IMR-90 (cell line): Measurements from ENCODE around the gene OR10A2.

Source experiments
- BHLHE40 ChIP-seq: fragments of 150-350 bp; IDR thresholded peaks from 2 replicates; pipeline ENCODE4 v1.6.1; 2016; ENCODE audit warnings: mild to moderate bottlenecking, low read depth, low read length
- CEBPB ChIP-seq: IDR thresholded peaks from 2 replicates; pipeline ENCODE4 v1.6.1; 2012; ENCODE audit warnings: low read depth, low read length, improper control_type of control experiment
- CHD1 ChIP-seq: IDR thresholded peaks from 2 replicates; pipeline ENCODE4 v1.6.1; 2012; ENCODE audit warnings: low read depth, low read length, improper control_type of control experiment
- FOS ChIP-seq: fragments of 150-350 bp; IDR thresholded peaks from 2 replicates; pipeline ENCODE4 v1.6.1; 2016; ENCODE audit warnings: low read depth, low read length
- MAFK ChIP-seq: IDR thresholded peaks from 2 replicates; pipeline ENCODE4 v1.6.1; 2012; ENCODE audit warnings: low read depth, low read length, improper control_type of control experiment
- MXI1 ChIP-seq: IDR thresholded peaks from 2 replicates; pipeline ENCODE4 v1.6.1; 2012; ENCODE audit warnings: low read depth, mild to moderate bottlenecking, low read length, moderate library complexity, borderline replicate concordance
- POLR2A ChIP-seq: IDR thresholded peaks from 2 replicates; pipeline ENCODE4 v1.6.1; 2012; ENCODE audit warnings: mild to moderate bottlenecking, low read depth, low read length
- RAD21 ChIP-seq: IDR thresholded peaks from 2 replicates; pipeline ENCODE4 v1.6.1; 2012; ENCODE audit warnings: low read length, improper control_type of control experiment
- RCOR1 ChIP-seq: IDR thresholded peaks from 2 replicates; pipeline ENCODE4 v1.6.1; 2012; ENCODE audit warnings: mild to moderate bottlenecking, low read length, improper control_type of control experiment; ENCODE audit not compliant: insufficient replicate concordance
- RFX5 ChIP-seq: IDR thresholded peaks from 2 replicates; pipeline ENCODE4 v1.8.0; 2012; ENCODE audit warnings: low read depth, mild to moderate bottlenecking, low read length, moderate library complexity
- SMC3 ChIP-seq: fragments of 150-350 bp; IDR thresholded peaks from 2 replicates; pipeline ENCODE4 v1.6.1; 2016; ENCODE audit warnings: low read depth, mild to moderate bottlenecking, antibody characterized with exemption, low read length, moderate library complexity
- TF ChIP-seq, protein P1 (sequence below): conservative IDR thresholded peaks from 2 replicates; pipeline ENCODE4 v1.5.1; 2012; ENCODE audit warnings: mild to moderate bottlenecking, low read depth, low read length, improper control_type of control experiment

DNA sequence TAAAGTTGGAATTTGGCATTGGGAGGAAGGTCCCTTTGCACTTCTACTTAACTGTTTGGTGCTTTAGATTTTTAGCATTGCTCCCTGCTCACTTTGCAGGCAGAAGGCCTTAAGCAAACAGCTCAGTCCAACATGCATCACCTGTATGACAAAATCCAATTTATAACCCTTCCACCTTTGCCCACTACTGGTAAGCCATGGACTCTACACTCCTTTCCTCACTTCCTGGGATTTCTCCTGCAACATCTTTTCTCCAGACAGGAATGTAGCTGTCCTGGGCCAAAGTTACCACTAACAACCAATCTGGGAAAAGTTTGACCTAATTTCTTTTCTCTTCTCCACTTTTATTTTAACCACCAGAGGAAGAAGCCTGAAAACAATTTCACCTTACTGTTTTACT, 31.2 kb downstream of the OR10A2 start:
- TF ChIP-seq FOS, result no peak
- TF ChIP-seq, protein P1, sequence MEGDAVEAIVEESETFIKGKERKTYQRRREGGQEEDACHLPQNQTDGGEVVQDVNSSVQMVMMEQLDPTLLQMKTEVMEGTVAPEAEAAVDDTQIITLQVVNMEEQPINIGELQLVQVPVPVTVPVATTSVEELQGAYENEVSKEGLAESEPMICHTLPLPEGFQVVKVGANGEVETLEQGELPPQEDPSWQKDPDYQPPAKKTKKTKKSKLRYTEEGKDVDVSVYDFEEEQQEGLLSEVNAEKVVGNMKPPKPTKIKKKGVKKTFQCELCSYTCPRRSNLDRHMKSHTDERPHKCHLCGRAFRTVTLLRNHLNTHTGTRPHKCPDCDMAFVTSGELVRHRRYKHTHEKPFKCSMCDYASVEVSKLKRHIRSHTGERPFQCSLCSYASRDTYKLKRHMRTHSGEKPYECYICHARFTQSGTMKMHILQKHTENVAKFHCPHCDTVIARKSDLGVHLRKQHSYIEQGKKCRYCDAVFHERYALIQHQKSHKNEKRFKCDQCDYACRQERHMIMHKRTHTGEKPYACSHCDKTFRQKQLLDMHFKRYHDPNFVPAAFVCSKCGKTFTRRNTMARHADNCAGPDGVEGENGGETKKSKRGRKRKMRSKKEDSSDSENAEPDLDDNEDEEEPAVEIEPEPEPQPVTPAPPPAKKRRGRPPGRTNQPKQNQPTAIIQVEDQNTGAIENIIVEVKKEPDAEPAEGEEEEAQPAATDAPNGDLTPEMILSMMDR, result no peak
- no peak for TF ChIP-seq RCOR1
- TF ChIP-seq MAFK, result no peak
- no peak for TF ChIP-seq BHLHE40
- no peak for TF ChIP-seq POLR2A
- no peak for TF ChIP-seq SMC3
- no peak for TF ChIP-seq CHD1
- no peak for TF ChIP-seq CEBPB
- no peak for TF ChIP-seq MXI1
- TF ChIP-seq RFX5, result no peak
- TF ChIP-seq RAD21, result no peak
